Uterus (tissue), 2 donors: ENCODE results near the gene MAT2B.

Experiments
- CTCF ChIP-seq, 4 experiments: fragments of 200-600 bp in 2 of 4; fragments of 450-650 bp in 2 of 4; sonication (generic) in 2 of 4; IDR thresholded peaks; one replicate each; pipeline ENCODE4 v1.5.1; 2016 to 2019; ENCODE audit warnings: antibody characterized with exemption in 4 of 4, mild to moderate bottlenecking in 2 of 4, moderate library complexity in 1 of 4
- POLR2A ChIP-seq, 2 donors: fragments of 450-650 bp; IDR thresholded peaks; one replicate each; pipeline ENCODE4 v1.6.1; 2016; ENCODE audit warnings: antibody characterized with exemption in 2 of 2, mild to moderate bottlenecking in 1 of 2, moderate library complexity in 1 of 2

DNA sequence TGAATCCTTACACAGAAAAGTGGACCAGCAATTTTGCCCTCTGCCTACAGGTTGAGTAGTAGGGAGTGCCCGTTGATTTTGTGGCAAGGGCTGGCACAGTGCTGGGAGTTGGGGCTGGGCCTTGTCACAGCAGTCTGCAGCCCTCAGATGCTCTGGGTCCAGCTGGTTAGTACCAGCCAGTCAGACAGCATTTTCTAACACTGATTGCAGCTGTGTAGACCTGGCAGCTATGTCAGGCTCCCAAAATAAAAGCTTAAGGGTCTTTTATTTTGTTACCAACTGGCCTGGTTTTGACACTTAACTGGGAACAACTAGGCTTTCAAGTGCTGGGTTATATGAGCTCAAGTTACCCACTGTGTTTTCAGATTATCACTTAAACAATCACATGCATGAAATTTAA lies 57.7 kb downstream of the MAT2B start:
- TF ChIP-seq CTCF (IDR thresholded peaks at IDR 0.05) (no peak), POLR2A (IDR thresholded peaks at IDR 0.05) (no peak)
